Hair follicle dermal papilla cell (primary cell): ENCODE data around the gene CRNN. TPM values are rescaled to one million over a fixed set of nuclear protein-coding genes. Genes with fewer than 3 reads are reported as not detected.

ENCODE experiments used
- small RNA-seq: library from RNA; depleted of rRNA; stranded (forward); fragments of <200 nt; gene quantifications from one replicate; pipeline ENCODE3, GENCODE V24; 2012
- total RNA-seq: library from RNA; depleted of rRNA; stranded (reverse); fragments of >200 nt; gene quantifications from 2 replicates; pipeline ENCODE4 v1.2.3, GENCODE V29; 2012

The CRNN gene
- not detected in 2 replicates for total RNA-seq

GRCh38 chr1:152413909-152414308 lies at the start of gene CRNN:
Gene CRNN, minus strand, starts transcription at chr1:152414263. Its CDS starts 2,030 bp downstream, at chr1:152412233.

GRCh38 chr1:152359906-152360305 lies 54.2 kb downstream of the CRNN start, which contains the start of gene FLG2:
Gene FLG2, minus strand, starts transcription at chr1:152360006. Its CDS starts 1,122 bp downstream, at chr1:152358884.

Small RNA genes lying within 50 kb of the gene (small RNA-seq; reads per million reads assigned to genes)
- gene HMGN3P1, result not detected

Other genes with a start within 250 kb of the CRNN start
- gene HRNR, start 190.1 kb downstream of the CRNN start, total RNA-seq, result under 0.01 TPM in 1 of 2 replicates, not detected in the other
- 0.16 and 9.8 TPM in 2 replicates for gene FLG, start 89.0 kb downstream of the CRNN start, total RNA-seq
- not detected in 2 replicates for gene FLG2, start 54.3 kb downstream of the CRNN start, total RNA-seq
- not detected in 2 replicates for gene LCE5A, start 96.5 kb upstream of the CRNN start, total RNA-seq
- gene CRCT1, start 100.2 kb upstream of the CRNN start, total RNA-seq, result not detected in 2 replicates
- not detected in 2 replicates for gene LCE3E, start 152.5 kb upstream of the CRNN start, total RNA-seq
- gene LCE3D, start 166.3 kb upstream of the CRNN start, total RNA-seq, result not detected in 2 replicates
- gene LCE3C, start 186.0 kb upstream of the CRNN start, total RNA-seq, result not detected in 2 replicates
- gene LCE3B, start 199.5 kb upstream of the CRNN start, total RNA-seq, result not detected in 2 replicates
- not detected in 2 replicates for gene LCE3A, start 208.8 kb upstream of the CRNN start, total RNA-seq
- not detected in 2 replicates for gene LCE2D, start 249.1 kb upstream of the CRNN start, total RNA-seq